Measurements from ENCODE around the gene TIMM10B.
A peak's percentile ranks its signal among the peaks of the same experiment; 100 is the strongest.

The TIMM10B gene

DNA sequence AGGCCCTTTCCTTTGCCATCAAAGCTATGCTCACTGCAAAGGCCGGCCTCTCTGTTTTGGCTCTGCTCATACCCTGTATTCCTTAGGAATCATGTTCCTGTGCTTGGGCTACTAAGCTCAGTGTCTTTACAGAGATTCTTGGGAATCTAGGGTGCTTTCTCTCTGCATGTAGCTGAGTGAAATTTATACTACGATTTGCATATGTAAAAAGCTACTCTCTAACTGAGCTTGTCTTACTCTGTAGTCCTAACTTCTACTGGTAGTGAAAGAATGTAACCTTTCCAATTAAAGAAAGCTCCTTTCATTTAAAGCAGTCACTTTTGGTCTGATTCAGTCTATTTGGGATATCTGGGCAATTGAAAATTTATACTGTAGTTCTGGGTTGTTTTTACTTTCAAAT, 48.0 kb downstream of the TIMM10B start:
- H3K4me3 ChIP-seq (ENCODE audit: low read depth, low read length), result no peak overlapping the region
- TF ChIP-seq, protein P1, sequence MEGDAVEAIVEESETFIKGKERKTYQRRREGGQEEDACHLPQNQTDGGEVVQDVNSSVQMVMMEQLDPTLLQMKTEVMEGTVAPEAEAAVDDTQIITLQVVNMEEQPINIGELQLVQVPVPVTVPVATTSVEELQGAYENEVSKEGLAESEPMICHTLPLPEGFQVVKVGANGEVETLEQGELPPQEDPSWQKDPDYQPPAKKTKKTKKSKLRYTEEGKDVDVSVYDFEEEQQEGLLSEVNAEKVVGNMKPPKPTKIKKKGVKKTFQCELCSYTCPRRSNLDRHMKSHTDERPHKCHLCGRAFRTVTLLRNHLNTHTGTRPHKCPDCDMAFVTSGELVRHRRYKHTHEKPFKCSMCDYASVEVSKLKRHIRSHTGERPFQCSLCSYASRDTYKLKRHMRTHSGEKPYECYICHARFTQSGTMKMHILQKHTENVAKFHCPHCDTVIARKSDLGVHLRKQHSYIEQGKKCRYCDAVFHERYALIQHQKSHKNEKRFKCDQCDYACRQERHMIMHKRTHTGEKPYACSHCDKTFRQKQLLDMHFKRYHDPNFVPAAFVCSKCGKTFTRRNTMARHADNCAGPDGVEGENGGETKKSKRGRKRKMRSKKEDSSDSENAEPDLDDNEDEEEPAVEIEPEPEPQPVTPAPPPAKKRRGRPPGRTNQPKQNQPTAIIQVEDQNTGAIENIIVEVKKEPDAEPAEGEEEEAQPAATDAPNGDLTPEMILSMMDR (conservative IDR thresholded peaks at IDR 0.05; ENCODE audit: low read depth, low read length), result no peak
- no peak for DNase-seq (ENCODE audit: low read depth)

DNA sequence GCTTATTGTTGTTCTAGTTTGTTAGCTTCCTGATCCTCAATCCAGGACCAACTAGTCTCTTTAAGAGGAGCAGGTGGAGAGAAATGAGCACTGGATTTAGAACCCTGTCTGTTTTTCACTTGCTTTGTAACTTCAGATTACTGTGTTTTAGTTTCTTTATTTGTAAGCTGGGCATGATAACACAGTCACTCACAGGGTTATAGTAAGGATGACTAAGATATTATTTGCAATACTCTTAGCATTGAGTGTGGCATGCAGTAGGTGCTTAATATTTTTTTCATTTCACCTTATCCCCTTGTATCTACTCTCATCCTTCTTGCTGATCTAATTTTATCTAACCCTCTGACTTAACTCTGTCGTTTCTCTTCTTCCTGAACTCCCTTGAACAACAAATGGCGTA, 49.5 kb downstream of the TIMM10B start:
- H3K4me3 ChIP-seq (ENCODE audit: low read depth, low read length), result no peak overlapping the region
- TF ChIP-seq, protein P1 (conservative IDR thresholded peaks at IDR 0.05; ENCODE audit: low read depth, low read length), result no peak
- no peak for DNase-seq (ENCODE audit: low read depth)

DNA sequence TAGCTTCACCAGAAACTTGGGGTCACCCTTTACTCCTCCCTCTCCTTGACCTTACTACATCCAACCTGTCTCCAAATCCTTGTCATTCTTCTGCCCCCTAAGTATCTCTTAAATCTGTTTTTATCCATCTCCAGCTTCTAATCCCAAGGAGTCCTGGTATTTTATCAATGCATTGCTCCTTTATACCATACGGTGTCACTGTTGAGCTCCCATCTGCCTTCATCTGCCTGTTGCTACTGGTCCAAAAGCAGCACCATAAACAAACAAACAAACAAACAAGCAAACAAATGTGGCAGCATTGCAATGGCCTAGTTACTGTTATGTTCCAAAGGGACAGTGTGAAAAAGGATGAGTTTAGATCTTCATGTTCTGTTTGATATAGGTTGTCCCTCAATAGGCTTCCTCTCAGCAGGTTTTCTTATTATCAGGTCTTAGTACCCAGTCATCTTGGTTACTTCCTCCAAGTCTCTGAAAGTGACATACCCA, 50.0 kb downstream of the TIMM10B start:
- TF ChIP-seq, protein P1 (conservative IDR thresholded peaks at IDR 0.05; ENCODE audit: low read depth, low read length), result peak; percentile 87

More for the DNA sequence above, 50.0 kb downstream of the TIMM10B start:
- DNase-seq (ENCODE audit: low read depth), result peak; percentile 66
- no peak overlapping the region for H3K4me3 ChIP-seq (ENCODE audit: low read depth, low read length)
